GM21717 (cell line): ENCODE measurements around the gene IGF2BP1.
"Not testable (repeated sequence)": the region's sequence is repeated elsewhere in the genome, so short reads cannot be mapped to it uniquely, and the experiment has no call there.

Experiments
- ATAC-seq: cut with Tn5 transposase; IDR thresholded peaks from one replicate; pipeline ENCODE4 v1.9.1; 2021; ENCODE audit warnings: mild to moderate bottlenecking, moderate library complexity; ENCODE audit not compliant: unreplicated experiment

The IGF2BP1 gene

GRCh38 chr17:49016775-49017463 is 19.7 kb downstream of the IGF2BP1 start:
- no peak for ATAC-seq

- ATAC-seq, result no peak
Observed at GRCh38 chr17:49018116-49018612, 21.0 kb downstream of the IGF2BP1 start.

GRCh38 chr17:49018748-49019147 is 21.6 kb downstream of the IGF2BP1 start:
- no peak for ATAC-seq

- ATAC-seq, result no peak
Observed at GRCh38 chr17:49020609-49021008, 23.4 kb downstream of the IGF2BP1 start.

- ATAC-seq, result no peak
Observed at GRCh38 chr17:49021095-49021767, 24.0 kb downstream of the IGF2BP1 start.

- ATAC-seq, result no peak
Observed at GRCh38 chr17:49021768-49022103, 24.6 kb downstream of the IGF2BP1 start.

GRCh38 chr17:49022391-49022941 is 25.3 kb downstream of the IGF2BP1 start:
- no peak for ATAC-seq

- ATAC-seq, result no peak
Observed at GRCh38 chr17:49024523-49024922, 27.3 kb downstream of the IGF2BP1 start.

- ATAC-seq, result not testable (repeated sequence)
Observed at GRCh38 chr17:49026447-49026846, 29.3 kb downstream of the IGF2BP1 start.

GRCh38 chr17:49028271-49028670 is 31.1 kb downstream of the IGF2BP1 start:
- no peak for ATAC-seq

- no peak for ATAC-seq
Observed at GRCh38 chr17:49029801-49030200, 32.6 kb downstream of the IGF2BP1 start.

GRCh38 chr17:49031965-49032928 is 35.1 kb downstream of the IGF2BP1 start:
- ATAC-seq, result no peak

- no peak for ATAC-seq
Observed at GRCh38 chr17:49035470-49036269, 38.5 kb downstream of the IGF2BP1 start.

- no peak for ATAC-seq
Observed at GRCh38 chr17:49036270-49036626, 39.1 kb downstream of the IGF2BP1 start.

- ATAC-seq, result no peak
Observed at GRCh38 chr17:49038138-49038537, 41.0 kb downstream of the IGF2BP1 start.

GRCh38 chr17:49038544-49038943 is 41.4 kb downstream of the IGF2BP1 start:
- ATAC-seq, result no peak

- not testable (repeated sequence) for ATAC-seq
Observed at GRCh38 chr17:49039518-49039917, 42.3 kb downstream of the IGF2BP1 start.

- ATAC-seq, result no peak
Observed at GRCh38 chr17:49041527-49041926, 44.3 kb downstream of the IGF2BP1 start.

GRCh38 chr17:49045376-49045775 is 48.2 kb downstream of the IGF2BP1 start:
- no peak for ATAC-seq

- no peak for ATAC-seq
Observed at GRCh38 chr17:49046912-49047311, 49.7 kb downstream of the IGF2BP1 start.
